Activated naive CD4-positive, alpha-beta T cell treated with anti-CD3 and anti-CD28 coated beads for 36 hours (primary cell): Measurements from ENCODE around the gene MOV10L1. TPM values are rescaled to one million over a fixed set of nuclear protein-coding genes. Genes with fewer than 3 reads are reported as not detected.
"Not testable (repeated sequence)": the region's sequence is repeated elsewhere in the genome, so short reads cannot be mapped to it uniquely, and the experiment has no call there.

Experiments used
- CTCF ChIA-PET: fragments of 350-600 bp; sonication (Branson Sonifier 250); formaldehyde crosslinking; loops from one replicate; lab custom pipeline; 2021; ENCODE audit warnings: antibody characterized with exemption; lab: Charles Lee
- DNase-seq: peaks from one replicate; pipeline ENCODE4 v3.0.0-alpha.2; 2020
- H3K27ac Mint-ChIP-seq: one replicate; pipeline ENCODE4 v1.8.0; 2021; ENCODE audit warnings: mild to moderate bottlenecking, mixed read lengths
- H3K27me3 Mint-ChIP-seq: one replicate; pipeline ENCODE4 v1.8.0; 2021; ENCODE audit warnings: low read depth, mixed read lengths
- H3K36me3 Mint-ChIP-seq: one replicate; pipeline ENCODE4 v1.8.0; 2021; ENCODE audit warnings: low read depth, mixed read lengths
- H3K4me1 Mint-ChIP-seq: one replicate; pipeline ENCODE4 v1.8.0; 2021; ENCODE audit warnings: low read depth, mixed read lengths
- H3K4me3 Mint-ChIP-seq: one replicate; pipeline ENCODE4 v1.8.0; 2021; ENCODE audit warnings: mild to moderate bottlenecking, moderate library complexity, mixed read lengths
- H3K9me3 Mint-ChIP-seq: one replicate; pipeline ENCODE4 v1.8.0; 2021; ENCODE audit warnings: mixed read lengths
- intact Hi-C: fragments of 100-400 bp; cut with micrococcal nuclease; formaldehyde crosslinking; loops from one replicate; pipeline ENCODE4 v1.15.1; 2023
- total RNA-seq, 2 experiments: library from RNA; stranded (reverse); gene quantifications; one replicate each; pipeline ENCODE4 v1.2.3, GENCODE V29; 2021

Gene MOV10L1
- total RNA-seq, 2 experiments from 2014 or later: not detected

DNA sequence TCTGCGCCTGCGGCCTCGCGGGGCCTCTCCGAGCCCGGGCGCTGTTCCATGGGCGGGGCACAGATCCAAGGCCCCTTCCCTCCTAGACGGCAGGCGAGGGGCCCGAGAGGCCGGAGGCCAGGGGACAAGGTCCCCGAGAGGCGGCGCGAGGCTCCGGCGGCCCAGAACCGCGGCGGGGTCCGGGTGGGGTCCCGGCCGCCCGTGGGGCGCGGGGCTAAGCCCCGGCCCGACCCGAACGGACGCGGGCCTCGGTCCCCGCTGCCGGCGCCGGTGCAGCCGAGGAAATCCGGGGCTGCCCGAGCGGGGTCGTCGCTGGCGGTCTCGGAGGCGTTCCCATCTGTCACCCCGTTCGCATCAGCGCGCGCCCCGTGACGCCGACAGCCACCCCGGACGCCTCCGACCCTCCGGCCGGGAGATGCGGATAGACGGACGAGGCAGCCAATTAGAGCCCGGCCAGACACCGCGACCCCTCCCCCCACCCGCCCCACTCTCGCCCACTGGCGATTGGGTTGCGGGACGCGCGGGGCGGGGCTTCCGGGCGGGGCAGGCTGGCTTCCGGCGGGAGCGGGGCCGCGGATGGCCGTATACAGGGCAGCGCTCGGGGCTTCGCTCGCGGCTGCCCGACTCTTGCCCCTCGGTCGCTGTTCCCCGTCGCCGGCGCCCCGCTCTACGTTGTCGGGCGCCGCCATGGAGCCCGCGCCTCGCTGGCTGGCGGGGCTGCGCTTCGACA lies 110.8 kb downstream of the MOV10L1 start, which contains the start of gene SELENOO:
Gene SELENOO (plus strand): TSS at position 551 of the 730 bp plus-strand sequence. CDS start 26 bp downstream, at position 577.
- CTCF ChIA-PET: no interaction called here
- H3K36me3 Mint-ChIP-seq: peaks cover 11% of the 10 kb centered on the region
- intact Hi-C loops: loop anchor here (1.0 to 5.0 kb wide), 4 partner anchors 9 to 268 kb away; partner anchors contain the start of genes TRABD and TUBGCP6

DNA sequence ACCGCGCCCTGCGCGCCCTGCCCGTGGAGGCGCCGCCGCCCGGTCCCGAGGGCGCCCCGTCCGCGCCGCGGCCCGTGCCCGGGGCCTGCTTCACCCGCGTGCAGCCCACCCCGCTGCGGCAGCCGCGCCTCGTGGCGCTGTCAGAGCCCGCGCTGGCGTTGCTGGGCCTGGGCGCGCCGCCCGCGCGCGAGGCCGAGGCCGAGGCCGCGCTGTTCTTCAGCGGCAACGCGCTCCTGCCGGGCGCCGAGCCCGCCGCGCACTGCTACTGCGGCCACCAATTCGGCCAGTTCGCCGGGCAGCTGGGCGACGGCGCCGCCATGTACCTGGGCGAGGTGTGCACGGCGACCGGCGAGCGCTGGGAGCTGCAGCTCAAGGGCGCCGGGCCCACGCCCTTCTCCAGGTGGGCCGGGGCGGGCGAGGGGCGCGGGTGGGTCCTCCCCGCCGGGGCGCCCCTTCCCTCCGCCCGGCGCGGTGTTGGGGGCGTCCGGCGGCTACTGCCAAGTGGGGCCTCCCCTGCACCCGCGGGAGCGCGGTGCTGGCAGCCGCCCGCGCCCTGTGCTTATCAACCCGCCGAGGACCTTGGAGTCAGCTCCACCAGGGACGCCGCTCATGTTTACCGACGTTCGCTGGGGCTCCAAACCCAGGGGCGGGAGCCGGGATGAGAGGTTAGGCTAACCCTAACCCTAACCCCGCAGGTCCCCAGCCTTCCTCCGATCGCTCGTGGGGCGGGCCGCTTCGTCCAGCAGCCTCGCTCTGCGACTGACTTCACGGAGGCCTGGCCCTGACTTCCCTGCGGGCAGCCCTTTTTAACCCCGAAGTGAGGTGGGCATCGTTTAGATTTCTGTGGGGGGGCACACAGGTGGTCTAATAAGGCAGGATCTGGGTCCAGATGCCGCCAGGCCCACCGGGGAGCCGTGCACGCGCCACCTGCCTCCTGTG lies 111.7 kb downstream of the MOV10L1 start:
- H3K27ac Mint-ChIP-seq: no peak overlapping the region
- peaks cover 13% of the 10 kb centered on the region for H3K36me3 Mint-ChIP-seq
- DNase-seq: peak; percentile 28
- H3K9me3 Mint-ChIP-seq: no peaks in the 10 kb centered on the region
- peak overlapping the region; percentile 77 for H3K4me3 Mint-ChIP-seq
- H3K4me1 Mint-ChIP-seq: peaks cover 22% of the 10 kb centered on the region
- CTCF ChIA-PET: interaction anchor here (0.7 kb wide), 1 partner anchor 11 kb away, joined by 4 read pairs; no protein-coding TSS in a partner anchor
- intact Hi-C loops: loop anchor here (2.0 to 5.0 kb wide), 3 partner anchors 17 to 269 kb away; partner anchors contain the start of genes TRABD and TUBGCP6
- no peaks in the 10 kb centered on the region for H3K27me3 Mint-ChIP-seq

More for the DNA sequence above, 110.8 kb downstream of the MOV10L1 start, which contains the start of gene SELENOO:
- H3K27me3 Mint-ChIP-seq: no peaks in the 10 kb centered on the region
- no peak within 1 kb of the TSS for H3K27ac Mint-ChIP-seq
- peaks cover 22% of the 10 kb centered on the region for H3K4me1 Mint-ChIP-seq
- H3K4me3 Mint-ChIP-seq: peak within 1 kb of the TSS; percentile 77
- H3K9me3 Mint-ChIP-seq: no peaks in the 10 kb centered on the region
- peak; percentile 92 for DNase-seq

DNA sequence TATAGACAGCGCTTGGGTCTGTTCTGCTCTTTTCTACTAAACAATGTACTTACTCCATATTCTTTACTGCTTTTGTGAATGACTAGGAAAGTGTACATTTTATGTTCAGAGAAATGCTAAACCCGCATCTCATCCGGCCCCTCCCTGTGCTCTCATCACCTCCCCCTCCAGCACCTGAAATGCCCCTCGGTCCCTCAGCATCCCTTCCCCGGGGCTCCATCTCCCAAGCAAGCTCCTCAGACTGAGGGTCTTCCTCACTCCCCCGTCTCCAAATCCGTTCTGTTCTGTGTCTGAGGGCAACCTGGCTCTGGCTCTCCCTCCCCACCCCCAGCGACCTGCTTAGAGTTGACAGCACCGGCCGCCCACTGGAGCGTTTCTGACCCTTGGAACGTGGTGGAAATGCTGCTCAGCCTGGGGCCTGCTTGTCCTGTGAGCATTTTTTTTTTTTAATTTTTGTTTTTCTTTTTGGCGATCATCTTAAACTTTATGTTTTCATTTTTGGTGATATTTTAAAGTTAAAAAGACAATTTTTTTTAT lies 112.4 kb downstream of the MOV10L1 start:
- Mint-ChIP-seq H3K27ac (no peak overlapping the region), H3K36me3 (peaks cover 13% of the 10 kb centered on the region)

DNA sequence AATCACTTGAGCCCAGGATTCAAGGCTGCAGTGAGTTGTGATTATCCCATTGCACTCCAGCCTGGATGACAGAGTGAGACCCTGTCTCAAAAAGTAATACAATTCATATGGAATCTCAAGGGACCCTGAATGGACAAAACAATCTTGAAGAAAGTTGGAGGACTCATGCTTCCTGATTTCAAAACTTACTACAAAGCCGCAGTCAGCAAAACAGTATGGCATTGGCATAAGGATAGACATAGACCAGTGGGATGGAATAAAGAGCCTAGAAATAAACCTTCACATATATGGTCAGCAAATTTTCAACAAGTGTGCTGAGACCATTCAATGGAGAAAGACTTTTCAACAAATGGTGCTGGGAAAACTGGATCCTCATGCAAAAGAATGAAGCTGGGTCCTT lies 113.5 kb downstream of the MOV10L1 start:
- intact Hi-C loops: loop anchor here (5.0 kb wide), 1 partner anchor 271 kb away; no protein-coding TSS in a partner anchor
- Mint-ChIP-seq H3K27me3 (no peaks in the 10 kb centered on the region), H3K9me3 (no peaks in the 10 kb centered on the region), H3K4me1 (peaks cover 22% of the 10 kb centered on the region), H3K4me3 (no peak overlapping the region), H3K36me3 (peaks cover 12% of the 10 kb centered on the region), H3K27ac (no peak overlapping the region)
- no peak for DNase-seq
- CTCF ChIA-PET: no interaction called here

More for the DNA sequence above, 112.4 kb downstream of the MOV10L1 start:
- no peaks in the 10 kb centered on the region for H3K9me3 Mint-ChIP-seq
- DNase-seq: no peak
- H3K27me3 Mint-ChIP-seq: no peaks in the 10 kb centered on the region
- peak overlapping the region; percentile 77 for H3K4me3 Mint-ChIP-seq
- intact Hi-C loops: loop anchor here (5.0 kb wide), 1 partner anchor 270 kb away; no protein-coding TSS in a partner anchor
- H3K4me1 Mint-ChIP-seq: peaks cover 22% of the 10 kb centered on the region
- CTCF ChIA-PET: interaction anchor here (0.7 kb wide), 1 partner anchor 12 kb away, joined by 4 read pairs; no protein-coding TSS in a partner anchor

DNA sequence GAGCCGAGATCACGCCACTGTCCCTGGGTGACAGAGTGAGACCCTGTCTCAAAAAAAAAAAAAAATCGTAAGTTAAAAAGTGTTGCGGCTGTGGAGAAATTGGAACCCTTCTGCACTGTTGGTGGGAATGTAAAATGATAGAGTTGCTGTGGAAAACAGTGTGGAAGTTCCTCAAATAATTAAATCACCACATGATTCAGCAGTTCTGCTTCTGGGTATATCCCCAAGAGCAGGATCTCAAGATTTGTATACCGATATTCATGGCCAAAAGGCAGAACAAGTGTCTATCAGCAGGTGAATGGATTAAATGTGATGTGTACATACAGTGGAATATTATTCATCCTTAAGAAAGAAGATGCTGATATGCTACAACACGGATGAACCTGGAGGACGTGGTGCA lies 114.8 kb downstream of the MOV10L1 start:
- intact Hi-C loops: loop anchor here (5.0 kb wide), 1 partner anchor 272 kb away; no protein-coding TSS in a partner anchor
- Mint-ChIP-seq H3K36me3 (peaks cover 12% of the 10 kb centered on the region), H3K4me1 (peaks cover 19% of the 10 kb centered on the region), H3K9me3 (no peaks in the 10 kb centered on the region), H3K27me3 (no peaks in the 10 kb centered on the region), H3K27ac (no peak overlapping the region), H3K4me3 (no peak overlapping the region)
- CTCF ChIA-PET: interaction anchor here (2.2 kb wide), 1 partner anchor 14 kb away, joined by 8 read pairs; no protein-coding TSS in a partner anchor
- no peak for DNase-seq

DNA sequence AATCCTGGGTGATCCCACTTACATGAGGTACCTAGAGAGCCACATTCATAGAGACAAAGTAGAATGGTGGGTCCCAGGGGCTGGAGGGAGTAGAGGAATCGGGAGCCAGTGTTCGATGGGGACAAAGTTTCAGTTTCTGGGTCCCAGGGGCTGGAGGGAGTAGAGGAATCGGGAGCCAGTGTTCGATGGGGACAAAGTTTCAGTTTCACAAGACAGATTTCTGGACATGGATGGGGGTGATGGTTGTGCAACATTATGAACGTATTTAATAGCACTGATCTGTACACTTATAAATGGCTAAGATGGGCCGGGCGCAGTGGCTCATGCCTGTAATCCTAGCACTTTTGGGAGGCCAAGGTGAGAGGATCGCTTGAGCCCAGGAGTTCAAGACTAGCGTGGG lies 115.2 kb downstream of the MOV10L1 start:
- peaks cover 21% of the 10 kb centered on the region for H3K4me1 Mint-ChIP-seq
- CTCF ChIA-PET: interaction anchor here (2.2 kb wide), 1 partner anchor 14 kb away, joined by 8 read pairs; no protein-coding TSS in a partner anchor
- not testable (repeated sequence) for H3K27me3 Mint-ChIP-seq

DNA sequence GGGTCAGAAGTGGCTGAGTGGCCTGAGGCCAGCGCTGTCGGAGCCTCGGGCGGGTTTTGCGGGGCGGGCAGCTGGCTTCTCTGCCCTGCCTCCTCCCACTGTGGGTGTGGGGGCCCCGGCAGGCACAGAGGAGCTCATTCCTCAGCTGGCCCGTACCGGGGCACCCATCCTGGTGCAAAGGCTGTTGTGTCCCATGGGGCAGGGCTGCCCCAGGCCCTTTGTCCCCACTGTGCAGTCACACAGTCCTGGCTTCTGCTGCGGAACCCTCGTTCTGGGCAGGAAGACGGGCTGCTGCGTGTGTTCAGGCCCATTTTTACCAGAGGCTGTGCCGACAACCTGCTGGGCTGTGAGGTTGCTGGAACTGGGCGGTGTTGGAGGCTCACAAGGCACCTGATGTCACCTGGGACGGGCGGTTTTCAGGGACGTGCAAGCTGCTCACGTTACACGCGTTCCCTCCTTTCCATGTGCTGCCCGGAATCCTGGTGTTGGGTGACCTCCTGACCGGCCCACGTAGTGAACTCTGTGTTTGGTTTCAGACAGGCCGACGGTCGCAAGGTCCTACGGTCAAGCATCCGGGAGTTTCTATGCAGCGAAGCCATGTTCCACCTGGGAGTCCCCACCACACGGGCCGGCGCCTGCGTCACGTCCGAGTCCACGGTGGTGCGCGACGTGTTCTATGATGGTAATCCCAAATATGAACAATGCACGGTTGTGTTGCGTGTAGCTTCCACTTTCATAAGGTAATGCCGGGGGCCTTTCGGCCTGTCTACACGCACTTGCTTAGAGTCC lies 116.2 kb downstream of the MOV10L1 start:
- H3K4me1 Mint-ChIP-seq: peaks cover 21% of the 10 kb centered on the region
- H3K27ac Mint-ChIP-seq: no peak overlapping the region
- CTCF ChIA-PET: interaction anchor here (0.7 to 2.2 kb wide), 4 partner anchors 15 to 216 kb away, joined by 3 to 8 read pairs (median 4); no protein-coding TSS in a partner anchor
- DNase-seq: no peak
- H3K36me3 Mint-ChIP-seq: peaks cover 15% of the 10 kb centered on the region
- H3K4me3 Mint-ChIP-seq: no peak overlapping the region
- no peaks in the 10 kb centered on the region for H3K9me3 Mint-ChIP-seq
- no peaks in the 10 kb centered on the region for H3K27me3 Mint-ChIP-seq
- intact Hi-C loops: no loop called here

More for the DNA sequence above, 115.2 kb downstream of the MOV10L1 start:
- not testable (repeated sequence) for H3K27ac Mint-ChIP-seq, DNase-seq, H3K9me3 Mint-ChIP-seq, H3K4me3 Mint-ChIP-seq
- H3K36me3 Mint-ChIP-seq: peaks cover 15% of the 10 kb centered on the region
- intact Hi-C loops: loop anchor here (5.0 kb wide), 1 partner anchor 273 kb away; no protein-coding TSS in a partner anchor

DNA sequence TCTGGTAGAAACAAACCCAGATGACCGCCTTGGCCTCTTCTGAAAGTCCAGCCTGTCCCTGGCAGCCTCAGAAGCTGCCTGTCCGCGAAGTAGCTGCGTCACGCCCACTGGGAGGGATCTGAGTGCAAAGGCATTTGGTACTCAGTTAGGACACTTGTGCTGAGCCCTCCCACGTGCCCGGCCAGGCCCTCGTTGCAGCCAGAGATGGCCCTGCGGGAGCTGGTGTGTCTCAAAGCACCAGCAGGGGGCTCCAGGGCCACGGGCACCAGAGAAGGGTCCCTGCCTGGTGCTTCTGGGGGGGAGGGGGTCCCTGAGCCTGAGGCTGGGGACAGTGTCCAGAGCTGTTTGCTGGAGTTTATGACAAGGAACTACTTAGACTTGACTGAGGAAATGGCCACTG lies 116.8 kb downstream of the MOV10L1 start:
- no peak for DNase-seq
- CTCF ChIA-PET: interaction anchor here (0.7 to 2.2 kb wide), 4 partner anchors 16 to 216 kb away, joined by 3 to 8 read pairs (median 4); no protein-coding TSS in a partner anchor
- Mint-ChIP-seq H3K36me3 (peaks cover 19% of the 10 kb centered on the region), H3K27me3 (no peaks in the 10 kb centered on the region), H3K9me3 (no peaks in the 10 kb centered on the region), H3K4me1 (peaks cover 24% of the 10 kb centered on the region), H3K27ac (no peak overlapping the region), H3K4me3 (no peak overlapping the region)
- intact Hi-C loops: no loop called here

DNA sequence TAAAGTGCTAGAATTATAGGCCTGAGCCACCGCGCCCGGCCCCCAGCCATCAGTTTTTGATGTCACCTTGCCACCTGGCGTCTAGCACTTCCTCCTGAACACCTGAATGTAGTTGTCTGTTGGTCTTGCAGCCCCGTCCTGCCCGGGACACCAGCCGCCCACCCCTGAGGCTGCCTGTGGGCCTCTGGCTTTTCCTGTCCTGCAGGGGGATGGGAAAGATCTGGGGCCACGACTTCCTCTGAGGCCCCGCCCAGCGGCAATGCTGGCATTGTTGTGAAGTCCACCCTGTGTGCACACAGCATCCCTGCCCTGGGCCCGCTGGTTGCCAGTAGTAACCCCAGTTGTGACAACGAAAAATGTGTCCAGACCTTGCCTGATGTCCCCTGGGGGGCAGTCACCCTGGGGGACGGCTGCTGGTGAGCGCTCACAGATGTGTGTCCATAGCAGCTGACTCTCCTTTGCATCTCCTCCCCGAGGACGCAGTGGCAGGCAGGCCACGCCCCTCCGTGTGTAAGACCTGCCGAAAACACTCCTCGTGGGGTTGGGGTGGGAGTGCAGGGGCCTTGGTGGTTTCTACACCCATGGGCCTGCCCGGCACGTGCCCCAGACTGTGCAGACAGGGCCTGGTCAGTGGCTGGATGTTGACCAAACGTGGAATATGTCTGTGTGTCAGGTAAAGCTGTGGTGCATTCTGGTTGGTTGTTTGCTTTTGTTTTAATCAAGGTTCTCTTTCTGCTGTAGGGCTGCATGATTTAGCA lies 117.8 kb downstream of the MOV10L1 start:
- CTCF ChIA-PET: interaction anchor here (1.0 kb wide), 1 partner anchor 61 kb away, joined by 5 read pairs; no protein-coding TSS in a partner anchor
- no peak for DNase-seq
- Mint-ChIP-seq H3K27me3 (no peaks in the 10 kb centered on the region), H3K4me1 (peaks cover 16% of the 10 kb centered on the region), H3K27ac (no peak overlapping the region), H3K9me3 (no peaks in the 10 kb centered on the region), H3K36me3 (peaks cover 20% of the 10 kb centered on the region), H3K4me3 (no peak overlapping the region)
- intact Hi-C loops: no loop called here

DNA sequence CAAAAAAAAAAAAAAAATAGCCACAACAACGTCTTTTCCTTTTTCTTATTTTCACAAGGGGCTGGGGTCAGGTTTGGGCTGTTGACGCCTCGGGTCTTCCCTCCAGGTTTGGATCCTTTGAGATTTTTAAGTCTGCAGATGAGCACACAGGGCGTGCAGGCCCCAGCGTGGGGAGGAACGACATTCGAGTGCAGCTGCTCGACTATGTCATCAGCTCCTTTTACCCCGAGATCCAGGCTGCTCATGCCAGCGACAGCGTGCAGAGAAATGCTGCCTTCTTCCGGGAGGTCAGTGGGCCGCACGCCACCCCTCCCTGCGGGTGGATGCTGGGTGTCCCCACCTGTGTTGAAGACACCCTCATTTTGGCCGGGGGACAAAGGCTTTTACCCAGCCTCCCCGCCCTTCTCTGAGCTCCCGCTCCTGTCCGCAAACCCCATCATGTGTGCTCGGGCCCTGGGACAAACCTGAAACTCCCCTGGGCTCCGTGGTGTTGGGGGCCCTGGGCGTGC lies 118.7 kb downstream of the MOV10L1 start:
- H3K27ac Mint-ChIP-seq: no peak overlapping the region
- H3K9me3 Mint-ChIP-seq: no peaks in the 10 kb centered on the region
- H3K4me1 Mint-ChIP-seq: peaks cover 16% of the 10 kb centered on the region
- intact Hi-C loops: no loop called here
- H3K27me3 Mint-ChIP-seq: no peaks in the 10 kb centered on the region
- H3K36me3 Mint-ChIP-seq: peaks cover 16% of the 10 kb centered on the region
- CTCF ChIA-PET: interaction anchor here (1.3 to 1.7 kb wide), 2 partner anchors 18 to 60 kb away, joined by 6 to 10 read pairs; no protein-coding TSS in a partner anchor
- H3K4me3 Mint-ChIP-seq: no peak overlapping the region
- no peak for DNase-seq
